Lower leg skin (tissue), 3 donors: Measurements from ENCODE around the gene PER3.

ENCODE experiments used
- POLR2A ChIP-seq, 2 donors: fragments of 450-650 bp; IDR thresholded peaks; one replicate each; pipeline ENCODE4 v1.6.1; 2016 to 2017; ENCODE audit warnings: antibody characterized with exemption in 2 of 2, mild to moderate bottlenecking in 1 of 2, moderate library complexity in 1 of 2
- TF ChIP-seq, protein P1 (sequence below), 3 donors: fragments of 450-650 bp; IDR thresholded peaks; one replicate each; pipeline ENCODE4 v1.5.1; 2016; ENCODE audit warnings: antibody characterized with exemption in 3 of 3, mild to moderate bottlenecking in 3 of 3, moderate library complexity in 2 of 3

- TF ChIP-seq, protein P1, sequence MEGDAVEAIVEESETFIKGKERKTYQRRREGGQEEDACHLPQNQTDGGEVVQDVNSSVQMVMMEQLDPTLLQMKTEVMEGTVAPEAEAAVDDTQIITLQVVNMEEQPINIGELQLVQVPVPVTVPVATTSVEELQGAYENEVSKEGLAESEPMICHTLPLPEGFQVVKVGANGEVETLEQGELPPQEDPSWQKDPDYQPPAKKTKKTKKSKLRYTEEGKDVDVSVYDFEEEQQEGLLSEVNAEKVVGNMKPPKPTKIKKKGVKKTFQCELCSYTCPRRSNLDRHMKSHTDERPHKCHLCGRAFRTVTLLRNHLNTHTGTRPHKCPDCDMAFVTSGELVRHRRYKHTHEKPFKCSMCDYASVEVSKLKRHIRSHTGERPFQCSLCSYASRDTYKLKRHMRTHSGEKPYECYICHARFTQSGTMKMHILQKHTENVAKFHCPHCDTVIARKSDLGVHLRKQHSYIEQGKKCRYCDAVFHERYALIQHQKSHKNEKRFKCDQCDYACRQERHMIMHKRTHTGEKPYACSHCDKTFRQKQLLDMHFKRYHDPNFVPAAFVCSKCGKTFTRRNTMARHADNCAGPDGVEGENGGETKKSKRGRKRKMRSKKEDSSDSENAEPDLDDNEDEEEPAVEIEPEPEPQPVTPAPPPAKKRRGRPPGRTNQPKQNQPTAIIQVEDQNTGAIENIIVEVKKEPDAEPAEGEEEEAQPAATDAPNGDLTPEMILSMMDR (IDR thresholded peaks at IDR 0.05) = no peak
- no peak for TF ChIP-seq POLR2A (IDR thresholded peaks at IDR 0.05)
Observed at GRCh38 chr1:7856345-7856744, 72.3 kb downstream of the PER3 start.
